EL (cell line): ENCODE data around the gene GLIPR1.
"Not testable (repeated sequence)": the region's sequence is repeated elsewhere in the genome, so short reads cannot be mapped to it uniquely, and the experiment has no call there.

Source experiments
- DNase-seq: peaks from one replicate; pipeline ENCODE4 v3.0.0-alpha.2; 2016

GLIPR1 gene

DNA sequence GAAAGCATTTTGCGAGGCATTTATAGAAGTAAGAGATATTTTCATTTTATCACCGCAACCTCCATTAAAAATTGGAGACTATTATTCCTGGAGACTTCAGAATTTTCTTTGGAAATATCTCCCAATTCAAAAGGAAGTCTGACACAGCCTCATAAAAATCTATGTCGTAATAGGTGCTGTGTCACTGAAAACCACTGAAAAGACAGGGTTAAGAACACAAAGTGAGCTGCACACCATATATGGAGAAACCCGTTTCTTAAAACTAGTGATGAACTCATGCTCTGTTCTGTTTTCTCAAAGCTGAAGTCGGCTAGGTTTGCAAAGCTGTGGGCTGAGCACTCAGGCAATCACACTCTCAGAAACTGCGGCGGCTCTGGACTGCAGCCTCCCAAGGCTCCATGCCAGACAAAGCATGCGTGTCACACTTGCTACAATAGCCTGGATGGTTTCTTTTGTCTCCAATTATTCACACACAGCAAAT lies at the start of gene GLIPR1:
Gene GLIPR1 (plus strand): TSS at position 287 of the 481 bp plus-strand sequence. CDS start 126 bp downstream, at position 413.
- peak; percentile 97 for DNase-seq

DNA sequence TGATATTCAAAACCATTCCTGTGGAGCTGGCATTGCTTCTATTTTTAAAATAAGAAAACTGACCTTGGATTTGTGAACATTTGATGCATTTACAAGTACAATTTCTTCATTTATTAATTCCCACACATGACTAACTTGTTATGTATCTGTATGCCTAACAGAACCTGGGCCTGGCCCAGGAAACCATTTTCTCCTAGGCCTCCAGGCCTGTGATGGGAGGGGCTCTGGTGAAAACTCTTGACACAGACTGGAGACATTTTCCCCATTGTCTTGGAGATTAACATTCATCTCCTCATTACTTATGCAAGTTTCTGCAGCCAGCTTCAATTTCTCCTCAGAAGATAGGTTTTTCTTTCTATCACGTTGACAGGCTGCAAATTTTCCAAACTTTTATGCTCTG lies 47.6 kb upstream of the GLIPR1 start:
- DNase-seq: no peak

DNA sequence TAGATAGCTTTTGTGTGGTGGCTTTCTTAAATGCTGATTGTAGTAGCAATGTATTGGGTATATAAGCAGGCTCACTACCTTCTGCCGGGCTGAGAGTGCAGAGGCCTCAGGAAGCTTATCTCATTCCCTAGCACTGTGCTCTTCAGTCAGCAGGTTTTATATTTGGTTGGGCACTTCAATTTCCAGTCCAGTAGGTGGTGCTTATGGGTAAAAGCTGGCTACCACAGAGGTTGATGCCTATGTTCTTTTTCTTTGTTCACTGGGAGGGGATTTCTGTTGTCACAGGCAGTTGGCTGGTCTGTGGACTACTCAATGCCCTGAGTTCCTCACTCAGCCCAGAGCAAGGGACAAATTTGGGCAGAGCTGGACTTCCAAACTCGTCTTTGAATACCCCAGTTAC lies 43.0 kb upstream of the GLIPR1 start:
- peak; percentile 27 for DNase-seq

DNA sequence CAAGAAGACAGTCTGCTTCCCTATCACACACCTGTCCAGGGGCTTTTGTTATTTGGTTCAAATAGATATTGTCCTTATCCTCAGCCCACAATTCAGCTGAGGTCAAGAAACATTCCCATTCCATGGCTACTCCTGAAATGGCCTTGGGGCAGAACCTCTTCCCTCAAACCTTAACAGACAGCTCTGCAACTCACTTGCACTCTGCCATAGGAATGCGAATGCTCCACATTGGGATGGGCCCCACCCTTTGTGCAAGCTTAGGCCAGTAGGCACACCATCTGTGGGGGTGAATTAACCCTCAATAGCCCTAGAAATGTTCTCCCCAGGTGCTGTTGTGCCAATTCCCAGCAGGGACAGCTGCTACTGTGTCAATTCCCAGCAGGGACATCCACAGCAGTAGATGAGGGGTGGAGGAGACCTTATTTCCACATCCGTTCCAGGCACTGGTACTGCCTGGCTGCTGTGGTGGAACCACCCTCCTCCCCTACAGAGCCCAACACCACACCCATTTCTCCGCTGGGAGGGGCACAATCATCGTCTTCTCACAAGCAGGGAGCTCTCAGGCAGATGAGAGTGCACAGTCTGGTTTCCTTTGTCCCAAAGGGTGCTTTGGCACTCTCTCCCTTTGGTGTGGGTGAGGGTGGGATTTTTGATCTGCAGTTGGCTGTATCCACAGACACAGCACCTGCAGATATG lies 42.3 kb upstream of the GLIPR1 start:
- DNase-seq: peak; percentile 24

DNA sequence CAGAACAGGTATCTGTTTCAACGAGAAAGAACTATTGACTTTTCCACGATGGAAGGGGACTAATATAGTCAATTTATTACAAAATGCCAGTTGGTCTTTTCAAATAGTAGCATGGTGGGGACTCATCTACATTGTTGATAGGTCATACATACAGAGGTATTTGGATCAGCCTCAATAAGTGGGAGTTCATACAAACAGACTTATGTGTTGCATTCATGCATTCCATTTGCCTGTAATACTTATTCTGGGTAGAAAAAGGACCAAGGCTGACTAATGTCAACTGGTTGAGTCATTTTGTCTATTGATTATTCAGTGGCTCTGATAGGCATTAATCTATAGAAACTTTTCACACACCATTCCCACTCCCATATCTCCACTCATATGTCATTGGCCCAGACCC lies 41.5 kb upstream of the GLIPR1 start:
- no peak for DNase-seq

DNA sequence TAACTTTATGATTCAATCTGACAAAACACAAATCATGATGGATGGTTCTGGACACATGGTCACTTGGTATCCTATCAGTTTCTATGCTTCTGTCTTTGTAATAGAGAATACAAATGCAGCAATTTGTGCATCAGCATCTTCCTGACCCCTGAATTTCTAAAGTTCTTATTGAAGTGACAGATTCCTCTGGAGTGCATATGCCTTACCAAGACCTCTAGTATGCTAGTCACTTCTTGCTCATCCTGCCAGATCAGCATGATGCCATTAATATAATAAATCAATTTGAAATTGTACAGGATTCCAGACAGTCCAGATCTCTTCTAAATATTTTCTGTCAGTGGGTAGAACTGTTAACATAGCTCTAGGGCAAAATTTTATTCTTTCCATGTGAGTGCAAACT lies 40.6 kb upstream of the GLIPR1 start:
- no peak for DNase-seq

DNA sequence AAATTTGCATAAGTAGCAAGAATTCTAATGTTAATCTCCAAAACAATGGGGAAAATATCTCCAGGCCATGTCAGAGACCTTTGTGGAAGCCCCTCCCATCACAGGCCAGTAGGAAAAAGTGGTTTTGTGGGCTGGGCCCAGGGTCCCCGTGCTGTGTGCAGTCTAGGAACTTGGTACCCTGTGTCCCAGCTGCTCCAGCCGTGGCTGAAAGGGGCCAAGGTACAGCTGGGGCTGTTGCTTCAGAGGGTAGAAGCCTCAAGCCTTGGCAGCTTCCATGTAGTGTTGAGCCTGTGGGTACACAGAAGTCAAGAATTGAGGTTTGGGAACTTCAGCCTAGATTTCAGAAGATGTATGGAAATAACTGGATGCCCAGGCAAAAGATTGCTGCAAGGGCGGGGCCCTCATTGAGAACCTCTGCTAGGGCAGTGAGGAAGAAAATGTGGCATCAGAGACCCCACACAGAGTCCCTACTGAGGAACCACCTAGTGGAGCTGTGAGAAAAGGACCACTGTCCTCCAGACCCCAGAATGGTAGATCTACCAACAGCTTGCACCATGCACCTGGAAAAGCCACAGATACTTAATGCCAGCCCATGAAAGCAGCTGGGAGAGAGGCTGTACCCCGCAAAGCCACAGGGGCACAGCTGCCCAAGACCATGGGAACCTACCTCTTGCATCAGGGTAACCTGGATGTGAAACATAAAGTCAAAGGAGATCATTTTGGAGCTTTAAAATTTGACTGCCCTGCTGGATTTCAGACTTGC lies 38.7 kb upstream of the GLIPR1 start:
- DNase-seq: not testable (repeated sequence)

DNA sequence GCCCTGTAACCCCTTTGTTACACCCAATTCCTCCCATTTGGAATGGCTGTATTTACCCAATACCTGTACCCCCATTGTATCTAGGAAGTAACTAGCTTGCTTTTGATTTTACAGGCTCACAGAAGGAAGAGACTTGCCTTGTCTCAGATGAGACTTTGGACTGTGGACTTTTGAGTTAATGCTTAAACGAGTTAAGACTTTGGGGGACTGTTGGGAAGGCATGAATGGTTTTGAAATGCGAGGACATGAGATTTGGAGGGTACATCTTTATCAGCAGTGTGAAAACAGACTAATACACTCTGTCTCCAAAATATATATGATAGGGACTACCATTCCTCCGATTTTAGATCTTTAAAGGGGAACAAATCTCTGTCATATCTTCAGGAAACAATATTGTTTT lies 38.1 kb upstream of the GLIPR1 start:
- not testable (repeated sequence) for DNase-seq

DNA sequence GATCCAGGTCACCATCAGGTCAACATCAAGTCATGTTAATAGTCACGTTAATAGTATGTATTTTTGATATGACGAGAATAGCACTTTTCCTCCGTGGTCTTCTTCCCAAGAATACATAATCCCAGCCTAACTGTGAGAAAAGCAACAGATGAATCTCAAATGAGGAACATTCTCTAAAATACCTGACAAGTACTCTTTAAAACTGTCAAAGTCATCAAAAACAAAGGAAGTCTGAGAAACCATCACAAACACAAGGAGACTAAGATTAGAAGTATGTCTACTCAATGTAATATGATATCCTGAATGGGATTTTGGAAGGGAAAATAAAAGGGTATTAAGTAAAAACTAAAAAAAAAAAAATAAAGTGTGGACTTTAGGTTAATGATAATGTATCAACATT lies 36.8 kb upstream of the GLIPR1 start:
- no peak for DNase-seq

DNA sequence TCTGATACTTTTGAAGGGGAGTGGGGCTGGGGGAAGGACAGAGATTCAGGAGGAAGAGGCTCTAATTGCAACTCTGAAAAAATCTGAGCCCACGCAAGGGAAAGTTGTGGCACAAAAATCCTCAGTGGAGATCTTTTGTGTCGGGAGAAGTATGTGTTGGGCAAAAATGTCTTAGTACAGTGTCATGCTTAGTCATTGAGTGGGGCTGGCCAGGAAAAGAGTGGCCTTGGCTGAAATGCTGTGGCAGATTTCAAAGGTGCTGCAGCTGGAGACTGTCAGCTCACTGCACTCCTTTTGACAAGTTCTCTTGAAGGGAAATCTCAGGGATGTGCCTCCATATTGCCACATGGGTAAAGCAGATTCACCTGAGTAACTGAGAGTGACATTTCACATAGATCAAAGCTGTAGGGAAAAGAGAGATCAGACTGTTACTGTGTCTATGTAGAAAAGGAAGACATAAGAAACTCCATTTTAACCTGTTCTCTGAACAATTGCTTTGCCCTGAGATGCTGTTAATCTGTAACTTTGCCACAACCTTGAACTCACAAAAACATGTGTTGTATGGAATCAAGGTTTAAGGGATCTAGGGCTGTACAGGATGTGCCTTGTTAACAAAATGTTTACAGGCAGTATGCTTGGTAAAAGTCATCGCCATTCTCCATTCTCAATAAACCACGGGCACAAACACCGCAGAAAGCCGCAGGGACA lies 36.0 kb upstream of the GLIPR1 start:
- DNase-seq: peak; percentile 67

DNA sequence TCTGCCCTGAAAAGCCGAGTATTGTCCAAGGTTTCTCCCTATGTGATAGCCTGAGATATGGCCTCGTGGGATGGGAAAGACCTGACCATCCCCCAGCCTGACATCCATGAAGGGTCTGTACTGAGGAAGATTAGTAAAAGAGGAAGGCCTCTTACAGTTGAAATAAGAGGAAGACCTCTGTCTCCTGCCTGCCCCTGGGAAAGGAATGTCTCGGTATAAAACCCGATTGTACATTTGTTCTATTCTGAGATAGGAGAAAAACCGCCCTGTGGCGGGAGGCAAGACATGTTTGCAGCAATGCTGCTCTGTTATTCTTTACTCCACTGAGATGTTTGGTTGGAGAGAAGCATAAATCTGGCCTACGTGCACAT lies 35.4 kb upstream of the GLIPR1 start:
- not testable (repeated sequence) for DNase-seq

DNA sequence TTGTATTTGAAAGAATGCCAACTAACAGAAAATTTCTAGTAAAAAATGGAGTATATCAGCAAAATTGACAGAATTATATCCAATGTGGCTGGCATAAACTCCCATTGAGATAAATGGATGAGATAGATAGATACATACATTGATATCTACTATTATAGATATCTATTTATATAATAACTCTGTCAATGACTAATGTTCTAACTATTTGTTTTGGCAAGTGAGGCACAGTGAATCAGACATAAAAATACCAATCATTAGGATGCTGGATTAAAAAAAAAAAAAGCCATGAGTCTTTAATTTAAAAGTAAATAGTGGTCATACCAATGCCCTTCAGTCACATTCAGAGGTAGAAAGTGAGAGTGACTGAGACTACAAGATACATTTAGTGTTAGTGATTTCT lies 33.7 kb upstream of the GLIPR1 start:
- DNase-seq: peak; percentile 85

DNA sequence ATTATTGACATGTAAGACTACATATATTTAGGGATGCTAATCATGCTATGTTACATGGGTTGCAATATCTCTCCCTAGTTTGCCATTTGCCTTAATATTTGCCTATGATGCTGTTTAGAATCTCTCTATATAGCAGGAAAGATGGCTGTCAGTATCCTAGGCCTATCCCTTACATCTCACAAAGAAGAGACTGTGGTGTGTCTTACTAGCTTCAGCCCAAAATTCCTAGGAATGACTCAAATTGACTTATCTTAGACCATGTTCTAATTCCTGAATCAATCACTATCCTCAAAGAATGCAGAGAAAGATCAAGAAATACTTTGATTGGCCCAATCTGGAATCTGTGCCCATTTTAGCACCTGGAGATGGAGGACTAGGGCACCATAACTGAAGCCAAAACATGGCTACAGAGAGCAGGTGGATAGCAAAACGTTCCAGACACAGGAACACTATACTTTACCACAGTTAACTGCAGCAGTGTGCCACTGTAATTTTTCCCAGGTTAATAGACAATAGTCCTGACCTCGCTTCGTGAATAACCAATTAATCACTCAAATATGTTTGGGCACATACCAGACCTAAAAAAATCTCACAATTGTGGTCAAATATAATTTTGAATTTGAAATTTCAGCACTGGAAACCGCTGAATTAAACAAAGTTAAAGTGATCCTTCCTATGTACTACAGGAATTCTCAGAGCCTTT lies 32.7 kb upstream of the GLIPR1 start:
- peak; percentile 34 for DNase-seq

DNA sequence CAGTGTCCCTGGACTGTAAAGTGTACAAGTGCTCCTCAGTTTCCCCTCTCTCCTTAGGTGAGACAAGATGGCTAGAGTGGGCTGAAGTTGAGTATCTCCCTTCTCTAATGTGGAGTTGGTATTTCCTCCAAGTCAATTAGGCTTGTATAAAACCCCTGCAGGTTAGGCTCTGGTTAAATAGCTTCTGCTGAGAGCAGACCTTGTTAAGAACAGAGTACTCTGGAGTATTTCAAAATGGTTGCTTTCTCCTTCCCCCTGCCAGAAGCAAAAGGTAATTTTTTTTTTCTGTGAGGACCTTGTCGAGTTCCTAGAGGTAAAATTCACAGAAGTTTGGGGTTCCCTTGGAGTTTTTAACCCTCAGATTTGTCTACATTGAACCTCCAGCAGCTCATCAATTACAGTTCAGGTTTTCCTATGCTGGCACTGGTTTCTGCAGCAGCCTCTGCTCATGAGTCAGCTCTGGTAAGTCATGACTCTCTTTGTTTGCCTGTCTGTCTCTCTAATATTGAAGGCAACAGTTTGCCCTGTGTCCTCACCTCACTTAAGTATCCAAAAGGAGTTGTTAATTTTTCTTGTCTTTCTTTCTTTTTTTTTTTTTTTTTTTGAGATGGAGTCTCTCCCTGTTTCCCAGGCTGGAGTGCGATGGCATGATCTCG lies 27.8 kb upstream of the GLIPR1 start:
- DNase-seq: peak; percentile 34

DNA sequence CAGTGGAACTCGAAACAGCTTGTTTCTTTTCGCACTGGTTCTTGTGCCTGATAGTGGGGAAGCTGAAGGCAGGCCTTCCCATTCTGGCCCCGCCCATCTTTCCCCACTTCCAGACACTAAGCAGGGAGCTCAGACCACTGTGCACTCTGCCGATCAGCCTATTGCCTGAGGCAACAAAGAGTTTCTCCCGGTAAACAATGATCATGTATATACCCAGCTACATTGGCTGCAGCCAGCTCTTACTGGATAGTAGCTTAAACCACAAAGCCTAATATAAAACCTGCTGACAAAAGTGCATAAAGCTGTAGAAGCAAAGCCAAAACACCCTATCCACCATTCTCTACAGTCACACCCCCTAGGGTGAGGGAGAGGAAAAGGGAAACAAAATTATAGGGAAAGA lies 24.7 kb upstream of the GLIPR1 start:
- peak; percentile 20 for DNase-seq

DNA sequence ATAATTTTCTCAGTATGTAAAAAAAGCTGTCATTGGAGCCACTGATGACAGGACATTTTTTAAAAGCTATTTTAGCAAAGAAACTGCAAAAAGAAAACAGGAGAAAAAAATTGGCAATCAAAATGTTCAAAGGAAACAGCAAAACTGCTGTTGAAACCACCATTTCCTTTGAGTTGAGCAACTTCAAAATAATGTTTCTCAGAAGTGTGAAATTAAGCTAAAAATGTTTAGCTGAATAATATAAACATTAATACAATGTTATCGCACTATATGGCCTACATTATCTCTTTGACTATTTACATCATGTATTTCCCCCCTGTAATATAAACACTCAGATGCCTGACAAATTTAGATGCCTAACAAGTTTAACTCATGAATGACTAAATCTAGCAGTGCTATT lies 23.4 kb upstream of the GLIPR1 start:
- no peak for DNase-seq

DNA sequence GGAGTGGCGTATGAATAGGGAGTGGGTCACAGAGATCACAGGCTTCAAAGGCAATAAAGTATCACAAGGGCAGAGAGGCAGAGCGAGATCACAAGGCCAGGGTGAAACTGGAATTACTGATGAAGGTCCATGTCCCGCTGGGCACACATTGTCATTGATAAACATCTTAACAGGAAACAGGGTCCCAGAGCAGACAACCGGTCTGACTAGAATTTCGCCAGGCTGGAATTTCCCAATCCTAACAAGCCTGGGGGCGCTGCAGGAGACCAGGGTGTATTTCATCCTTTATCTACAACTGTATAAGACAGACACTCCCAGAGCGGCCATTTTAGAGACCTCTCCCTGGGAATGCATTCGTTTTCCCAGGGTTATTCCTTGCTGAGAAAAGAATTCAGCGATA lies 22.7 kb upstream of the GLIPR1 start:
- DNase-seq: not testable (repeated sequence)

DNA sequence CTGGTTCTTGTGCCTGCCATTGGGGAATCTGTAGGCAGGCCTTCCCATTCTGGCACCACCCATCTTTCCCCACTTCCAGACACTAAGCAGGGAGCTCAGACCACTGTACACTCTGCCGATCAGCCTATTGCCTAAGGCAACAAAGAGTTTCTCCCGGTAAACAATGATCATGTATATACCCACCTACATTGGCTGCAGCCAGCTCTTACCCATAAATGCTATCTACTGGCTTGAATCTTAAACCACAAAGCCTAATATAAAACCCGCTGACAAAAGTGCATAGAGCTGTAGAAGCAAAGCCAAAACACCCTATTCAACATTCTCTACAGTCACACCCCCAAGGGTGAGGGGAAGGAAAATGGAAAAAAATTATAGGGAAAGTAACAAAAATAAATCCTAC lies 20.8 kb upstream of the GLIPR1 start:
- DNase-seq: no peak

DNA sequence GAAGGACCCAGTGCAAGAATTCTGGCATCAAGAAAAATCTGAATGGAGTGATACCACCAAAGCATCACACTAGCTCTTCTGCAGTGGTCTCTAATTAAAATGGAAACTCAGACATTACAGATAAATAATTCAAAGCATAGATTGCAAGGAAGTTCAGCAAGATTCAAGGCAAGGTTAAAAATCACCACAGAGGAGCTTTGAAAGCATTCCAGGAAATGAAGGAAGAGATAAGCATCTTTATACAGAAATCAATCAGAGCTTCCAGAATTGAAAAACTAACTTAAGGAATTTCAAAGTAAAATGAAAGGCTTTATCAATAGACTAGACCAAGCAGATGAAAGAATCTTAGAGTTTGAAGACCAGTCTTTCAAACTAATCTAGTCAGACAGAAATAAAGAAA lies 20.4 kb upstream of the GLIPR1 start:
- DNase-seq: no peak

DNA sequence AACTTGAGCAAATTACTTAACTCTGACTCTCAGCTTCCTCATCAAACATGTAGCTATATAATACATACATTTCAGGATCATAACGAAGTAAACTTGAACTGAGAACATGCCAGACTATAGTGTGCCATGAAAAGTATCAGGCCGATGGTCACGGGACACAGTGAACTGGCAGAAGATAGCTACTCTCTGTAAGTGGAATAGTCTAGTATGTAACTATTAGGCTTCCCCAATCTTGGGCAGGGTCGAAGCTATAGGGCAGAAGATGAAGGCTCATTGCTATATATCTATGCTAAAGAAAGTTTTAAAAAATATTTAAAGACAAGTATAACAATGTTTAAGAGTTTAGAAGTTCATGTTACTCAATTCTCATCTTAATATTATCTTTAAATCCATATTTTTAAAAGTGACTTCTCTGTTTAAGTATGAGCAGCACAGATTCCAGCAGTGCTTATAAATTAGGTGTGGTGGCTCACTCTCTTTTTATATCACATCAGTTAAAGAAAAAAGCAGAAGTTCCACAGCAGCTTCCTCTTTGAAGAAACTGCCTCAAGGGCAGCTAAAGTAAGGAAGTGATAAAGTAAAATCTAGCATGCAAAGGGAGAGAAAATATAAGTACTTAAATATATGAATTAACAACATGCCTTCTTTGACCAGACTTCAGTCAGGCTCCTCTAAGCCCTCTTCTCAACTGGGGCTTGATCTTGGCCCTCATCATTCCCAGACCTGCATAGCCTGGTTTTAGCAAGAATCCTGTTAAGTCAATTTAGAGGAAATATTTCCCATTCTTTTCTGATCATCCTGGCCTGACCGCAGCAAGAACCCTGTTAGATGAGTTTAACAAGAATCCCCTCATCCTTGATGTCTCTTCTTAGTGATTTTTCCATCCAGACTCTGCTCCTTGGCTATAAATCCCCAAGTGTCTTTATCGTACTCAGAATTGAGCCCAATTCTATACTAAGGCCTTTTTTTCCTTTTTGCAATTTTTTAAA lies 8.4 kb upstream of the GLIPR1 start:
- no peak for DNase-seq

DNA sequence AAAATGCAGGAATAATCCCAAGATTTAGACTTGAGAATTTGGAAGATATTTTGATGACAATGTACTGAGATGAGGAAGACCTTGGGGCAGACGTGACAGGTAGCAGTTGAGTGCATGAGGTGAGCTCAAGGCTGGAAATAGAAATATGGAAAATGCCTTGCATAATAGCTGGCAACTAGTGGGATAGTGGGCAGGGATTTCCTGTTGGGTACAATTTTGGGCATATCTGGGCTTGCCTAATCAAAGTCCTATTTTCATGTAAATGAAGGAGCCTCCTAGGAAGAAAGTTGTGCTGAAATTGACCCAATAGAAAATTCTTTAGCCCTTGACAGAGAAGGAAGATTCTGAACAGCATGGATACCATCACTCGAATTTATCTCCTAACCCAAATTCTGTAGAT lies 6.4 kb upstream of the GLIPR1 start:
- DNase-seq: no peak
